SK-N-DZ (cell line): ENCODE results near the gene MACROH2A1.

Source experiments
- DNase-seq: peaks from one replicate; pipeline ENCODE4 v3.0.0-alpha.2; 2015; ENCODE audit warnings: low spot score
- small RNA-seq, 2 experiments: library from RNA; depleted of rRNA; stranded (forward); fragments of <200 nt; gene quantifications; one replicate each; pipeline ENCODE3, GENCODE V24; 2014

MACROH2A1 gene

GRCh38 chr5:135289651-135290050, 109.4 kb downstream of the MACROH2A1 start:
- no peak for DNase-seq

- DNase-seq = no peak
Observed at GRCh38 chr5:135287551-135287950, 111.5 kb downstream of the MACROH2A1 start.

Small RNA genes lying within 50 kb of the gene (small RNA-seq; reads per million reads assigned to genes)
- 0 reads per million in 2 experiments for gene DCANP1
